ENCODE data around the gene LRRFIP2.
"Not testable (repeated sequence)": the region's sequence is repeated elsewhere in the genome, so short reads cannot be mapped to it uniquely, and the experiment has no call there.

The LRRFIP2 gene

GRCh38 chr3:37183375-37183831 lies 9.0 kb upstream of the LRRFIP2 start:
- DNase-seq: no peak

- no peak for DNase-seq
Observed at GRCh38 chr3:37182816-37183215, 8.4 kb upstream of the LRRFIP2 start.

GRCh38 chr3:37181756-37182155 lies 7.4 kb upstream of the LRRFIP2 start:
- no peak for DNase-seq

DNA sequence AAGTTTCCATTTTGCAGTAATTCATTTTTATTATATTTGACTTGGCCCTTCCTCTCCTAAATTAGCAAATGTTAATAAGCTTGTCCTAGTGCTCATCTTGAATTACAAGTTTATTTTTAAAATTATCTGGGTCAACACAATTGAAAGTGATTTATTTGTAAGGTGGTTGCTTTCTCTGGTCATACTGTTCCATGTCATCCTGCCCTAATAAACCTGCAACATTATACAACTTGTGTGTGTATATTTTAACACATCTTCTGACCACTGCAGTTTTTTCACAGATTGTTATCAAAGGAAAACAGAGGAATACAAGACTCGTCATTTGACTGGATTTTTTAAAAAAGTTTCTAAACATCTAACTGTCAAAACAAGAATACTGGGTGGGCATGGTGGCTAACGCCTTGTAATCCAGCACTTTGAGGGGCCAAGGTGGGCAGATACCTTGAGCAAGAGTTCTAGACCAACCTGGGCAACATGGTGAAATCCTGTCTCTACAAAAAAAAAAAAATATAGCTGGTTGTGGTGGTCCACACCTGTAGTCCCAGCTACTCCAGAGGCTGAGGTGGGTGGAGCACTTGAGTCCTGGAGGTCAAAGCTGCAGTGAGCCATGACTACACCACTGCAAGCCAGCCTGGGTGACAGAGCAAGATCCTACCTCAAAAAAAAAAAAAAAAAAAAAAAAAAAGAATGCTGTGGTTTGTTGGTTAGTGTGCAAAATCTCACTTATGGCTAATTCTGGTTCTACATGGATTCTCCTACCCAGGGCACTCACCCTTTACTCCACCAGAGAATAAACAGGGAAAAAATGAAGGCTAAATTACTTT lies 5.0 kb upstream of the LRRFIP2 start:
- no peak for DNase-seq

- DNase-seq: no peak
Observed at GRCh38 chr3:37173806-37174205, 576 bp downstream of the LRRFIP2 start.

GRCh38 chr3:37171144-37171543 lies 3.2 kb downstream of the LRRFIP2 start:
- DNase-seq: no peak

DNA sequence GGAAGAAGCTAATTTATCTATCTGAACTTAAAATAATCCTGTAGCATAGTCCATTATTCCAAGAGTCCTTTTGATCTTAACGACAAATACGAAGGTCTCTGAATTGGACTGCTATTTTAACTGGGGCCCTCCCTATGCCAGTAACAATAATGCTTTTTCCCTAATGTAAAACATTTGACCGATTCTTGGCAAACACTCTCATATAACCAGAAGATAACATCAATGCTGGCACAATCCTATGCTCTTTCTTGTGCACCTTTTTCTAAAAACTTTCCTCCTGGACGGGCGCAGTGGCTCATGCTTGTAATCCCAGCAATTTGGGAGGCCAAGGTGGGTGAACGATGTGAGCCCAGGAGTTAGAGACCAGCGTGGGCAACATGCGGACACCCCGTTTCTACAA lies 3.9 kb downstream of the LRRFIP2 start:
- no peak for DNase-seq

- DNase-seq: no peak
Observed at GRCh38 chr3:37170060-37170459, 4.3 kb downstream of the LRRFIP2 start.

DNA sequence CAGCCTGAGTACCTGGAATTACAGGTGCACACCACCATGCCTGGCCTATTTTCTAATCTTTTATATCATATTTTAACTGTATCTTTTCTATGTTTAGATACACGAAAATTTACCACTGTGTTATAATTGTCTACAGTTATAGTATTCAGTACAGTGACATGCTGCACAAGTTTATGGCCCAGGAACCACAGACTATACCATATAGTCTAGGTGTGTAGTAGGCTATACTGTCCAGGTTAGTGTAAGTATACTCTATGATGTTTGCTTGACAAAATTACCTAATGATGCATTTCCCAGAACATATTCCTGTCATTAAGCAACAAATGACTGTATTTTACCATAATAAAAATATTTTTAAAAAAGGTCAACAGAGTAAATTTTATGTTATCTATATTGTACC lies 5.5 kb downstream of the LRRFIP2 start:
- DNase-seq: no peak

DNA sequence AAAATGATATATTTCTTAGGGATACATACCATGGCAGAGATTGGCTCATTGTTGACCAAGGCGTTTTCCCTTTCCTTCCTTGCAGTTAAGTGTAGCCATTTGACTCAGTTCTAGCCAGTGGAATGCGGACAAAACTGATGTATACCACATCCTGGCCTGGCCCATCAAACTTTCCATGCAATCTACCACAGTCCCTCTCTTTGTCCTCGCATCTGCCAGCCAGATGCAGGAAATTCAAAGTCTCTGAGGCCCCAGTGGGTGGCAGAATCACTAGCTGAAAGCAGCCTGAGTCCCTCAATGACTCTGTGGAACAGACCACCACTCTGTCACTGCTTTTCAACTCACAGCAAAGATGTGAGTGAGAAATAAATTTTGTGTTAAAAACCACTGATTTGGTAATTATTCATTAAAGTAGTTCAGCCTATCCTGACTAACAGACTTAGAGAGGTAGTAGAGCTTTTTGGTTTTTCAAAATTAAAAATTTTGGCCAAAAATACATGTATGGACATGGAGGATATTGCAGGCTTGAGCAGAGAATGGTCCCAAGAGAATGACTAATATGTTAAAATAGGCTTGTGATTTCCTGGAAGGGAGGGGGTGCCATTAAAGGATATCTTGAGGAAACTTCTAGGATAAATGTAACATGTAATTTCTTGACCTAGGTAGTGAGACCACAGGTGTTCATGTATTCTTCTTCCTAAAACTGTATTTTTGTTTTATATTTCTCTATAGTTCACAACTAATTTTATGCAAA lies 10.9 kb downstream of the LRRFIP2 start:
- peak in 1 of 5 donors; percentile 44 for DNase-seq

DNA sequence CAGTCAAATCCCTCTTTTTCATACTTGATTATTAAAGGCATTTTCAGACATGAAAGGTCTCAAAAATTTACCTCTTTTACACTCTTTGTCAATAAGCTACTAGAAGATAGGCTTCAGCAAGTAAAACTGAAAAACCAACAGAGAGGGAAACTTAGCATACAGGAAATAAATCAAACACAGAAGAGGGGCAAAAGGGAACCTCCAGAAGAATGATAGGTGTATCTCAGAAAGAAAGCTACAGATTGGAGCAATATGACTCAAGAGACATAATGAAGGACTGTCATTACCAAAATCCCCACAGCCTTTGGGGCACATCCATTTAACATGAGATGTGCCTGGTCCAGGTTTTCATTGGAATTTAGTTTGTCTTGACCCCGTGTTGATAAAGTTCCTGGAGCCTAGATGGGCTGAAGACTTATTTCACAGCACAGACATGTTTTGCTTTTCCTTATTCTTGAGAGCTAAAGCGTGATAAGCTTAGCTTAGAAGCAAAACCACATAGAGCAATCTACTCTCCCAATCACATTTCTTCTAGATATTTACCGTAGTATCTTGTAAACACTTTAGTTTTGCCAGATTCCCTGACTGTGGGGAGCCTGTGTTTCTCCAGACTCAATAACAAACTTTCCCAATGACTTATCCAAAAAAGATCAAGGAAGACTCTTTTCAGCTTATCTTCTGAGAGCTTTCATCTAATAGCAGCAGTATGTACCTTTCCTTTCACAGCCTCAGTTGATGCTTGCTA lies 11.7 kb downstream of the LRRFIP2 start:
- DNase-seq: peak in 1 of 5 donors; percentile 35

DNA sequence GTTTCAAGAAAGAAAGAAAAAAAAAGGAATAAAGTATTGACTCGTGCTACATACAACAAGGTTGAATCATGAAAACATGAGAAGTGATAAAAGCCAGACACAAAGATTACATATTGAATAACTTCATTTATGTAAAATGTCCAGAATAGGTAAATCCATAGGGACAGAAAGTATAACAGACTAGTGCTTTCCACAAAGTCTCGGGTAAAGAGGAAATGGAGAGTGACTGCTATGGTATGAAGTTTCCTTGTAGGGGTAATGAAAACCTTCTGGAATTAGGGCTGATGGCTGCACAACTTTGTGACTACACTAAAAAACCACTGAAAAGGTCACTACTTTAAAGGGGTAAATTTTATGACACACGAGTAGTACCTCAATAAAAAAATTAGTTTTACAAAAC lies 13.0 kb downstream of the LRRFIP2 start:
- no peak for DNase-seq

DNA sequence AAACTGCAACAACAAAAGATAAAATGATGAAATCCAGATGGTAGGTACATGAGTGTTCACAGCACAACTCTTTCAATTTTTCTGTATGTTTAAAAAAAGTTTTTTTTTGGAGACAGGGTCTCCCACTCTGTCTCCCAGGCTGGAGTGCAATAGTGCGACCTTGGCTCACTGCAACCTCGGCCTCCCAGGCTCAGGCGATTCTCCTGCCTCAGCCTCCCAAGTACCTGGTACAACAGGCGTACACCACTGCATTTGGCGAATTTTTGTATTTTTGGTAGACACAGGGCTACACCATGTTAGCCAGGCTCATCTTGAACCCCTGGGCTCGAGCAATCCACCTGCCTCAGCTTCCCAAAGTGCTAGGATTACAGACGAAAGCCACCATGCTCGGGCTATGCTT lies 18.6 kb downstream of the LRRFIP2 start:
- DNase-seq: no peak

DNA sequence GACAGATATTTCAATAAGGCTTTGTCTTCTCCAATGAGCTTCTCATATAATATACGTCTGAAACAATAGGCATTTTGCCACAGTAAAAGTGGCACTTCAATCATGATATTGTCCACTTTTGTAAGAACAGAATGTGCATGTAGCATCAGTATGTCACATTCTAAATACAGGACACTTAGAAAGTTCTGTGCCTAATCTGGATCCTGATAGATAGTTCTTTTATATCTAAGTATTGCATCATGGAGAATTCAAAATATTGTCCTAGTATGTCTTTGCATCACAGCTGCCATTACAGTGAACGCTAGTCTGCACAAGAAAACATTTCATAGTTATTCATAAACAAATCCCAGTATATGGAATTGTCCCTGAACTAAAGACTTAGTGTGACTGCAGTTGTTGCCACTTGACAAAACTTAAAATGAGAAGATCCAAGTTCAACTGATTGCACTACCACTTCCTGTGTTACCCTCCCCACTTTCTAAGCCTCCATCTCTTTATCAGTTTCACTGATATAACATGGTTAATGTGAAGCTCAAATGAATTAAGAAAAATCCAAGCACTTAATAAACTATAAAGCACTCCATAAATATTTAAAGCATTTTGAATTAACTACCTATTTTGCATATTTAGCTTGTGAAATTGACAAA lies 19.6 kb downstream of the LRRFIP2 start:
- DNase-seq: no peak

- DNase-seq: no peak
Observed at GRCh38 chr3:37150621-37151020, 23.8 kb downstream of the LRRFIP2 start.

DNA sequence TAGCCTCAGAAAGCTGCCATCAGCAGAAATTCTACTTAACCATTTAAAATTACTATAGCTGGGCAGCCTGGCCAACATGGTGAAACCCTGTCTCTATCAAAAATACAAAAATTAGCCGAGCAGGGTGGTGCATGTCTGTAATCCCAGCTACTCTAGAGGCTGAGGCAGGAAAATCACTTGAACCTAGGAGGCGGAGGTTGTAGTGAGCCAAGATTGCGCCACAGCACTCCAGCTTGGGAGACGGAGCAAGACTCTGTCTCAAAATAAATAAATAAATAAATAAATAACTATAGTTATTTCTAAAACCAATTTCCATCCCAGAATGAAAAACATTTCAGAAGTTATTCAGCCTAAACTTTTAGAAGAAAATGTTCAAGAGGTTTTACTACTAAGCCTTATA lies 25.1 kb downstream of the LRRFIP2 start:
- no peak for DNase-seq

DNA sequence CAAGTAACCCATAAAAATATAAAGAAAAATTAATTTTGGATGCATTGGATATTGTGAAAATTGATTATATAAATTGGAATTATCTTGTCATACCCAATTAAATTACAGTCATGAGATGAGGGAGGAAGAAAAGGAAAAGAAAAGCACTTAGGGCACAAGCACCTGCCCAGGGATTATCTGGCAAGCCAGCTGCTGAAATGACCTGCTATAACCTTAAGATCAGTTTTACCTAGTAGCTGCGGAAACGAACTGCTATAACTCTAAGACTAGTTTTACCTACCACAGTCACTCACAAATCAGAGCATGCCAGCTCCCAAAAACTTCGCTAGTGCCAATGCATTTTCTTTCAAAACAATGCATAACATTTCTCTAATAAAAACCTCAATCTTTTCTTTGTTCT lies 26.2 kb downstream of the LRRFIP2 start:
- no peak for DNase-seq

- DNase-seq: no peak
Observed at GRCh38 chr3:37147666-37148065, 26.7 kb downstream of the LRRFIP2 start.

- not testable (repeated sequence) for DNase-seq
Observed at GRCh38 chr3:37146927-37147326, 27.5 kb downstream of the LRRFIP2 start.

GRCh38 chr3:37145611-37146010 lies 28.8 kb downstream of the LRRFIP2 start:
- no peak for DNase-seq

- no peak for DNase-seq
Observed at GRCh38 chr3:37144806-37145205, 29.6 kb downstream of the LRRFIP2 start.

GRCh38 chr3:37143821-37144220 lies 30.6 kb downstream of the LRRFIP2 start:
- no peak for DNase-seq

DNA sequence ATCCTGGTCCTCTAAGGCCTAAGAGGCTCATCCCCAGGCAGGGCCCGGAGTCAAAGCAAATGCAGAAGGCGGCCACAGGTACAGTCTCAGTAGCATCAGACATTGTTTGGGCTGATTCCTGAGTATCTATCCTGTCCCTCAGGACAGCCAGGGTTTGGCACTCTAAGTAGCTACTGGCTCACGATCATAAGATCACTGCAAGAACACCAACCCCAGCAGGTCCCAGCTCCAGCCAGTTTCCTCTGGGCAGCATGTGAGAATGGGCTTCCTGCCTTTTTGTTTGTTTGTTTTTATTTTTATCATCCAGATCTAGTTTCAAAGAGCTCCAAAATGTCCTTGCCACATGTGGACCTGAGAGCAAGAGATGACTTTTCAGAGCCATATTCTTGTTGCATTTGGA lies 32.7 kb downstream of the LRRFIP2 start:
- DNase-seq: no peak
